ENCODE data around the gene MACROD2. TPM values are rescaled to one million over a fixed set of nuclear protein-coding genes. Genes with fewer than 3 reads are reported as not detected.
A peak's percentile ranks its signal among the peaks of the same experiment; 100 is the strongest.

Gene MACROD2
- total RNA-seq, 1 experiment from 2014 or later = 0.12 TPM

DNA sequence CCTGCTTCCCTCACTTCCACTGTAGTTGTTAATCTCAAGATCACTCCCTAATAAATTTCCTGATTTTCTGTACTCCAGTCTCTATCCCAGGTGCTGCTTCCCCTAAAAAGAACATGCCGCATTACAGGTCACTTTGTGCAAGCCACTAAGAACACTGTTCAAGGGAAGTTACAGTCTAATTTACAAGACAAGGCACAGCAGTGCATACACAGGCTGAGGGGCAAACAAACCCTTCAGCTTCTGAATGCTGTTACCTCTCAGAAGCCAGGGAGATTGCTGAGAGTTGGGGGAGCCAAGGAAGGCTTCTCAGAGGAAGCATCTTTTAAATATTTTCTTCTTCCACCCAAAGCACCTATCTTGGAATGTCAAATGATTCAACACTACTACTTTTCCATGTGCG, 787.4 kb downstream of the MACROD2 start:
- Histone ChIP-seq H3K4me3 (no peak overlapping the region), H3K36me3 (no peaks in the 10 kb centered on the region), H3K4me1 (peaks cover 10% of the 10 kb centered on the region; the same call in 1 of the 2 replicates), H3K27me3 (no peaks in the 10 kb centered on the region), H3K27ac (no peak overlapping the region), H3K9me3 (replicated peaks) (no peaks in the 10 kb centered on the region)
- DNase-seq = no peak

DNA sequence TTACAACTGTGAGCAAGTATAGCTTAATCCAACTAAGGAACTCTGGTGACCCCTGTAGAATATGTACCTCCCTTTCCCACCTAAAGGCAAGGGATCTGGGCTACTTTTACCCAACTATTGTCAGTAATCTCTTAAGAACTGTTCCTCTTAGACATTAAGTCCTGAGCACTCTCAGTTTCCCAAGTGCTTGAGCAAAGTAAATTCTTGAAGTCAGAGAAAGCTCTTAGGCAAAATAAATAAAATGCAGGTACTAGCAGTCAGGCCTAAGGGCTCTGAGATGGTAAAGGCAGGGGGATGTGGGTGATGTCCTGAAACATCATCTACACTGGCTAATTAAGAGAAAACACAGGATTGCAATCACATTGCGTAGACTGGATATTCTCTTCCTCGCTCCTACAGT, 788.5 kb downstream of the MACROD2 start:
- H3K27ac ChIP-seq = no peak overlapping the region
- H3K4me3 ChIP-seq = no peak overlapping the region
- no peaks in the 10 kb centered on the region; the same call in 1 of the 2 replicates for H3K4me1 ChIP-seq
- no peaks in the 10 kb centered on the region for H3K36me3 ChIP-seq
- DNase-seq = no peak
- no peaks in the 10 kb centered on the region for H3K9me3 ChIP-seq (replicated peaks)
- no peaks in the 10 kb centered on the region for H3K27me3 ChIP-seq

DNA sequence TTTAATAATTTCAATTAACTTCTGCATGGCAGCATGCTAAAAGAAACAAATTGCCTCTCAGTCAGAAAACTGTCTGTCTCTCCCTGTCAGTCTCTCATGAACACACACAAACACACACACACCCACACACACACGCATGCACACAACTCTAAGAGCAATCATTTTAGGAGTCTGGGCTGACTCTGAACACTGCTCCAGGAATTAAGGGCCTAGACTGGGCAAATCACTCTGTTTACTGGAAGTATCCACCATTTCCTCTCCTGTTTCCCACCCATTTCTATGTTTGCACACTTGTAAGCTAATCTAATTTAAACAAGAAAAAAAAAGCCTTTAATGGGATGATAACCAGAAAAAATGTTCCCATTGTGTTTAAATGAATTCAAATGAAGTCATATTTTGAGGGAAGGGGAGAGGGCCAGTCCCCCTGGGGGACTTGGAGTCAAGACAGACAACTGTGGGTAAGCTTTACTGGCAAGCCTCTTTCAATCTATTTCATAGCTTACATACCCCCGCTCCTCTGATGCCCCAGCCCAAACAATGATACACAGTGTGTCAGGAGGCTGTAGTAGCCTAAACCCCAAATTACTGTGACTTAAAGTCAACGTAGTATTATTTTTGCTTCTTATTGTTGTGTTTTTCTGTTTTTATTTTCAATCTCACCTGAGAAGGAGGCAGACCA, 789.9 kb downstream of the MACROD2 start:
- no peaks in the 10 kb centered on the region for H3K36me3 ChIP-seq
- DNase-seq = no peak

DNA sequence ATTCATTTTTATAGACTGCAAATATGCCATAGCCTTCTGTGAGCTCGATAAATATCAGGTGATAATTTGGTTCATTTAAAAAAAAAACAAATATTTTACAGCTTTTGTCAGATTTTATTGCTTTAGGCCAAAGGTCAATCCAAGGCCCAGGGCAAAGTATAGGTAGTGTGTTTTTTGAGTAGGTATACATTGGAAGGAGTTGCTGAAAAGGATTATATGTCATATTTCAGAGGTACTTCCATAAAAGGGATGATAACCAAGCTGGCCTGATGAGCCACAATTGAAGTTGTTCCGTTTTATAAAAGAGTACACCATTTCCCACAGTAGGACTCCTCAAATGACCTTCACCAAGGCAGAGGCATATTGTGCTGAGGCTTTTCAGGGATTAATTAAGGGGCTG, 794.9 kb downstream of the MACROD2 start:
- no peak overlapping the region for H3K4me3 ChIP-seq
- no peaks in the 10 kb centered on the region for H3K4me1 ChIP-seq
- DNase-seq = peak in 1 of 2 experiments; percentile 10
- no peaks in the 10 kb centered on the region for H3K9me3 ChIP-seq (replicated peaks)
- H3K27ac ChIP-seq = no peak overlapping the region; the same call in 1 of the 2 replicates
- no peaks in the 10 kb centered on the region for H3K27me3 ChIP-seq
- no peaks in the 10 kb centered on the region for H3K36me3 ChIP-seq

More for the DNA sequence above, 789.9 kb downstream of the MACROD2 start:
- Histone ChIP-seq H3K4me1 (no peaks in the 10 kb centered on the region), H3K4me3 (no peak overlapping the region), H3K27me3 (no peaks in the 10 kb centered on the region), H3K27ac (no peak overlapping the region), H3K9me3 (replicated peaks) (no peaks in the 10 kb centered on the region)

DNA sequence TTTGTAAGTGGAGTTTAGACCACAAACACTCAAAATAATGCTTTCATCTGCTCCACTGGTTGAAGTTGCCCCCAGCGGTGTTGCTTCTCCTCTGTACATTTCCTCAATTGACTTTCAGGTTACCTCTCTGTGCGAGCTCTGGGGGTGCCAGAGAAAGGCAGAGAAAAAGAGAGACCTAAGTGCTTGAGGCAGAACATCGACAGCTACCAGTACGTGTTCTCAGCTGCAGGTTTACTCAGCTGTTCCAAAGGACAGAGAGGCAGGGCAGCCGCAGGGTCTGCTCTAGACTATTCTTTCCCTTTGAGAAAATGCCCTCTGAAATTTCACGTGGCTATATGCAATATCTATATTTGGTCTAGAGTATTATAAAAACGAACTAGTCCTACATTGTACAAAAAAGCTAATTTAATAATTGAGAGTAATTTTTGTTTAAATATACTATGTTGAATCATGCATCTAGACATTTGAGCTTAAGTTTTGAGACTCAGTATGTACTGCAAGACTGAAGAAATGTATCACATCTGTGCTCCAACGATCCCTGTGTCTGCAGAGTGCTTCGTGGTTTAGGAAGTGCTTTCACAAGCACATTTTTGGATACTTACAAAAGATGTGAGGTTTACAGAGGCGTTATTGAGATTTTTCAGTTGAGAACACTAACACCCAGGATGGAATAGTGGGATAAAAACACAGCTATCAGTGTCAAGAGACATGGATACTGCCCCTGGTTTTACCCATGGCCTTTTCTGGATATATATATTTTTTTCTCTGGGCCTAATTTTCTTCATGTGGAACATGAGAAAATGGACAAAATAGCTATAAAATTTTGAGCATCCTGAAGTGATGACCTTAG, 795.7 kb downstream of the MACROD2 start:
- H3K9me3 ChIP-seq (replicated peaks) = no peaks in the 10 kb centered on the region
- no peaks in the 10 kb centered on the region for H3K4me1 ChIP-seq
- H3K27me3 ChIP-seq = no peaks in the 10 kb centered on the region
- peak; percentile 63 to 72 for DNase-seq
- no peaks in the 10 kb centered on the region for H3K36me3 ChIP-seq
- peak overlapping the region; percentile 32; the same call in 1 of the 2 replicates for H3K27ac ChIP-seq
- H3K4me3 ChIP-seq = peak overlapping the region; percentile 13

DNA sequence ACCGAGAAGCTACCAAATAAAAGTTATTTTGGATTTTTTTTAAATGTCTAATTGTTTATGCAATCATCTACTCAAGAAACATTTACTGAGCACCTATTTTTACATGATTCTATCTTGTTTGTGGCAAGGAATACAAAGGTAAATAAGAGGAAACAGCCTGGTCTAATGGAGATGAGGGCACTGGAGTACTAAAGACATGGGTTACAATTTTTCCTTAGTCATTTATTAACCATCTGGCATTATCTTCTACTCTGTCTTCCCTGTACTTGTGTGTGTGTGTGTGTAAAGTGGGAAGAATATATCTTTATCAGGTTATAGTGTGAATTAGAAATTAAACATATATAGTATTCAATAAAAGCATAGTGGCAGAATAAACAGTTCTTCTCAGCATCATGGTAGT, 797.6 kb downstream of the MACROD2 start:
- H3K4me3 ChIP-seq = no peak overlapping the region
- no peaks in the 10 kb centered on the region for H3K27me3 ChIP-seq
- no peaks in the 10 kb centered on the region for H3K36me3 ChIP-seq
- DNase-seq = no peak
- no peaks in the 10 kb centered on the region for H3K9me3 ChIP-seq (replicated peaks)
- no peak overlapping the region for H3K27ac ChIP-seq
- H3K4me1 ChIP-seq = no peaks in the 10 kb centered on the region

DNA sequence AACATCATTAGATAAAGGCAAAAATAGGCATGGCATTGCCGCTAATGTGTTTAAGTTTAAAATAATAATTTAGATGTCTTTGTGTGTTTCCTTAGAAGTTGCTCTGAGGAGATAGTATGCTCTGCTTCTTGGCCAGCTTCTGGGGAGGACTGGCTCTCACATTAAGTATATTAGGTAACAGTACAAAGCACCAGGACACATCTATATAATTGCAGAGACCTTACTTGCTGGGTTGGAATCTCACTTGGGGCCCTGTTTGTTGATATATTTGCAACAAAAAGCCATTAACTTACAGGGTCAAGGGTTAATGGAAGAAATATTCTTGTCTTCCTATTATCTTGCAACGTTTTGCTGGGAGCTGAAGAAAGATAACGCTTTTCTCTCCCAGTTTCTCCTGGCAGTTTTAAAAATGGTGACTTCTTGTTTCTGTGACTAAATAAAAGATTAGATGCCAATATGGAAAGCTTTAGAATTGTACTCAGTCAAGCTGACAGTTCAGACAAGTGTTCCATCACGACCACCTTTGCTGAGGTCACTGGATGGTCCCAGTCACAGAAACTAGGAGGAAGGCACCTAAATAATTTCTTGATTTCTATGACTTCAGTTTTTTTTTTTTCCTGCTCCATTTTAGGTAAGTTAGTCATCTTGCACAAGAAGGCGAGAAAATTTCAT, 804.4 kb downstream of the MACROD2 start:
- Histone ChIP-seq H3K9me3 (replicated peaks) (no peaks in the 10 kb centered on the region), H3K27me3 (no peaks in the 10 kb centered on the region), H3K27ac (no peak overlapping the region), H3K4me3 (no peak overlapping the region), H3K36me3 (no peaks in the 10 kb centered on the region), H3K4me1 (no peaks in the 10 kb centered on the region)
- no peak for DNase-seq

DNA sequence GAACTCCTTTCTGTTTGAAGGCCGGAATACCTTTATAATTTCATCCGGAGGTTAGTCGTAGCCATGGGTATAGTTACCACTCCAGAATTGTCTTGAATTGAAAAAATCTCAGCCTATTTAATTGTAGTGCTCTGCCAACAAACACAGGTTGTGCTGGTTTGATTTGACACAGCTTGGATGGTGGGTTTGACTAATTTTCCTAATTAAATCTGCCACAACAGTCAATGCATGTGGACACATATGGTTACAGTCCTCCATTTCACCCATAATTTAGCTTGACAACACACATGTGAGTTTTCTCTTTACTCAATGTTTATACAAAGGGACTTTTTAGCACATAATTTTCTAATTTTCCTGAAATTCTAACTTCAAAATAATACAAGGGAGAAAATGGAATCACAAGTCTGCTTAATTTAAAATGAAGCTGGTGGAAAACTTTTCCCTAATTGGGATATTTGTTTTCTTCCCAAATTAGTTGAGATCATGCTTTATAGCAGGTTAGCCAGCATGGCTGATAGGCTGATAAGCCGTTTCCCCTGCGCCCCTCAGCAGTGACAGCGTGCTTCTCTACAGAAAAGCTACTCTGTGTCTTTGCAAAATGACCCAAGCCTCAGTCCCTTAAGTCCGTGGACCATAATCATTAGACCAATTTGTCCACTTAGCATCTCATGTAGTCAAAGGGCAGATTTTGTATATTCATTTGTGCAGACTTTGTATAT, 805.5 kb downstream of the MACROD2 start:
- H3K4me1 ChIP-seq = no peaks in the 10 kb centered on the region
- H3K9me3 ChIP-seq (replicated peaks) = no peaks in the 10 kb centered on the region
- no peak overlapping the region for H3K4me3 ChIP-seq
- no peak for DNase-seq
- H3K27ac ChIP-seq = no peak overlapping the region
- H3K36me3 ChIP-seq = no peaks in the 10 kb centered on the region
- H3K27me3 ChIP-seq = no peaks in the 10 kb centered on the region

DNA sequence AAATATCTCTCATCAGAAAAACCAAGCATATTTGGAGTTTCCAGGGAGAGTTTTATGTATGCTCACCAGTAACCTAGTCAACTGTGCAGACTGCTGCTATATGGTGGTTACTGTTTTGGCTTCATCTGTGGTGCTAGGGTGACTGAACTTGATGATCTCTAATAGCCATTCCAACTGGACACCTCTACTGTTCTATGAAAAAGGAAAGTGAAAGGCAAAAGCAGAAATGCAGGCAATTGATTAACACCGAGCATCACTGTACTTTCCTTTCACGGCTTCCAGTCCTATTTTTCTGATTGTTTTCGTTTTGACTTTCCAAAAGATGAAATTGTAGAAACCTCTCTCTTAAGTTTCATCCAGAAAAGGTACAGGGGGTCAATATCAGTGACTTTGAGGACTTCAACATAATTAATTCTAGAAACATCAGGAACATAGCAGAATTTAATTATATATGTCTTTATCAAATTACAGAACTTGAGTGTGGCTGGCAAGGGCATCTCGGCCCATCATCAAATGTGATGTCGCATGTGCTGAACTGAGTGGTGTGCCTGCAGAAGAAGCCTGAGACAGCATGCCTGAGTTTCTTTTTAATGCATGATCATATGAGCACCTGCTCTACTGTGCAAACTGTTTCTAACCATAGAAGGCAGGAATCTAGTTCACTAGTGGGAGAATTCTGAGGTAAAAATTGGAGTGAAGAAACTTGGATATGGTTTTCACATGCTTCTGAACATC, 806.4 kb downstream of the MACROD2 start:
- no peaks in the 10 kb centered on the region for H3K4me1 ChIP-seq
- no peaks in the 10 kb centered on the region for H3K9me3 ChIP-seq (replicated peaks)
- H3K27me3 ChIP-seq = no peaks in the 10 kb centered on the region
- no peak overlapping the region for H3K27ac ChIP-seq
- DNase-seq = no peak
- H3K36me3 ChIP-seq = no peaks in the 10 kb centered on the region
- no peak overlapping the region for H3K4me3 ChIP-seq

DNA sequence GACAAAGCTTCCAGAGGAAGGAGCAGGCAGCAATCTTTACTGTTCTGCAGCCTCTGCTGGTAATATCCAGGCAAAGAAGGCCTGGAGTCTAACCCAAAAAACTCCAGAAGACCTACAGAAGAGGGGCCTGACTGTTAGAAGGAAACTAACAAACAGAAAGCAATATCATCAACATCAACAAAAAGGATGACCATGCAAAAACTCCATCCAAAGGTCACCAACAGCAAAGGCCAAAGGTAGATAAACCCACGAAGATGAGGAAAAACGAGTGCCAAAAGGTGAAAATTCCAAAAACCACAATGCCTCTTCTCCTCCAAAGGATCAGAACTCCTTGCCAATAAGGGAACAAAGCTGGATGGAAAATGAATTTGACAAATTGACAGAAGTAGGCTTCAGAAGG, 811.9 kb downstream of the MACROD2 start:
- H3K9me3 ChIP-seq (replicated peaks) = peaks cover 10% of the 10 kb centered on the region; the same call in 1 of the 2 replicates
- no peaks in the 10 kb centered on the region for H3K27me3 ChIP-seq
- H3K4me3 ChIP-seq = no peak overlapping the region
- H3K27ac ChIP-seq = no peak overlapping the region
- no peak for DNase-seq
- no peaks in the 10 kb centered on the region for H3K36me3 ChIP-seq
- H3K4me1 ChIP-seq = no peaks in the 10 kb centered on the region

DNA sequence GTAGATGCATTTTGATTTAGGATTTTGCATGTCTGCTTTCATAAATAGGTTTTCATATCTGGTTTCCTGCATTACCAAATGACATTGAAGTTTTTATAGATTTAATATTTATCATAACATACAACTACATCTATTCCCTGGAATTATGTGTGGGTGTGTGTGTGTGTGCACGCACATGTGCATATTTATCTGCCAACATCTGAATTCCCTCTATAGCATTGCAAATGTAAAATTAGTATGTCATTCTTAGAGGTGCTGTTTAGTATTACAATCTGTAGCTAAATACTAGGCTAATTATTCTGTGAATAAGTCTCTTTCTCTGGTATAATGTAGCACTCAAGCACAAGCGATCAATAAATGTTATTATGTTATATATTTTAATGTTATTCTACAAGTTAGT, 820.0 kb downstream of the MACROD2 start:
- Histone ChIP-seq H3K27ac (no peak overlapping the region), H3K4me3 (no peak overlapping the region), H3K9me3 (replicated peaks) (0 out of 2 replicates have a peak, but pooled peaks cover 3% of the 10 kb centered on the region), H3K36me3 (no peaks in the 10 kb centered on the region), H3K27me3 (no peaks in the 10 kb centered on the region), H3K4me1 (no peaks in the 10 kb centered on the region)
- no peak for DNase-seq

DNA sequence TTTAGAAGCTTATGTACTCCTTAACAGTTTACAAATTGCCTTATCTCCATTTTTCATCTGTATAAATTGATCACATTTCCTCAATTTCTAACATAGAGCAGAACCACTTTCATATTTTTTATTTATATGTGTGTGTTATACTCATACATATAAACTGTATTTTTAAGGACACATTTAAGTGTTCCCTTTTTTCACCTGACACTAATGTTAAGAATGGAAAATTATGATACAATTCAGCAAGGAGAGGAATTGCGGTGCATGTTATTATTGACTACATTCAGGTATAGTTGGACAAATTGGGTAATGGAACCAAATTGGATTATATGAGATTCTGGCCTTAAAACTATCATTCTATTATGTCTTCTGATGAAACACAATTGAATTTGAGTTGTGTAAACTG, 821.2 kb downstream of the MACROD2 start:
- DNase-seq = no peak
- no peaks in the 10 kb centered on the region for H3K36me3 ChIP-seq
- H3K27me3 ChIP-seq = no peaks in the 10 kb centered on the region
- H3K27ac ChIP-seq = no peak overlapping the region
- no peaks in the 10 kb centered on the region for H3K9me3 ChIP-seq (replicated peaks)
- H3K4me3 ChIP-seq = no peak overlapping the region
- no peaks in the 10 kb centered on the region for H3K4me1 ChIP-seq

DNA sequence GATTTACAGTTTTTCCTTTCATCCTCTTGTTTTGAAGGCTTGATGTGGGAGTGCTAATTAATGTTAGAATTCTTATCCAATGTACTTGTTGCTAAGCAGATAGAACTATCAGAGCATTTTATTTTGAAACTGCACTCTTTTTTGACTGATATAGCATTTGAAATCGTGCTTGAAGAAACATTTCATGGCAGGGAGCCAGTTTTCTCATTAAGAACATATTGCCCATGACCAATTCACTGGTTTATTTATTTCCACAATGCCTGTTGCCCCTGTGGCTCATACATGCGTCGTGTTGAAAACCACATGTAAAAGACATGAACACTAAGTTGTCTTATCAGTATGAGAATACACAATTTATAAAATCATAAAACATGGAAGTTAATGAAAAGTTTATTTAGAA, 821.8 kb downstream of the MACROD2 start:
- H3K9me3 ChIP-seq (replicated peaks) = no peaks in the 10 kb centered on the region
- H3K36me3 ChIP-seq = no peaks in the 10 kb centered on the region
- no peaks in the 10 kb centered on the region for H3K27me3 ChIP-seq
- no peak overlapping the region for H3K27ac ChIP-seq
- no peak overlapping the region for H3K4me3 ChIP-seq
- no peaks in the 10 kb centered on the region for H3K4me1 ChIP-seq
- DNase-seq = peak in 1 of 2 experiments; percentile 32

DNA sequence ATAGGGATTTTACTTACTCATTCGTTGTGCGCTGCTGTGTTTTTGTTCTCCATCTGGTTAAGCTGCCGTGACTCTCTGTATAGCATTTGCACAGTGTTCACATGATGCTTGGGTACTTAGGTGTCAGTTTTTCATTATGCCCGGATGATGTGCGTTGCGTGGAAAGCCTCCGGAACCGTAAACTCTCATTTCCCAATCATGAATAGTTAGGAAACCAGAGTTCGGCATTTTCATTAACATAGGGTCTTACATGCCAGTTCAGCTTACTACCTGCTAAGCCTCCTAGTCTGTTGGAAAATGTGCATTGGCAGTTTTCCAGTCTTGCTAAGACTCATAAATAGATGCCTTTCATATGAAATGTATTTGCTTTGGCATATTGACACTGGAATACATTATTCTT, 825.5 kb downstream of the MACROD2 start:
- H3K4me3 ChIP-seq = no peak overlapping the region
- no peaks in the 10 kb centered on the region for H3K36me3 ChIP-seq
- no peaks in the 10 kb centered on the region for H3K9me3 ChIP-seq (replicated peaks)
- no peaks in the 10 kb centered on the region for H3K4me1 ChIP-seq
- no peaks in the 10 kb centered on the region for H3K27me3 ChIP-seq
- DNase-seq = peak in 1 of 2 experiments; percentile 16
- H3K27ac ChIP-seq = no peak overlapping the region
